GM15510 (cell line): ENCODE data around the gene DGAT2.

ENCODE experiments used
- POLR2A ChIP-seq: IDR thresholded peaks from 3 replicates; pipeline ENCODE4 v1.6.1; 2011; ENCODE audit warnings: borderline replicate concordance; ENCODE audit not compliant: insufficient read length; ENCODE audit errors: extremely low read depth

Gene DGAT2

GRCh38 chr11:75789521-75789920, 20.9 kb downstream of the DGAT2 start:
- TF ChIP-seq POLR2A, result no peak

- TF ChIP-seq POLR2A, result no peak
Measured at GRCh38 chr11:75790986-75791385, 22.4 kb downstream of the DGAT2 start.

DNA sequence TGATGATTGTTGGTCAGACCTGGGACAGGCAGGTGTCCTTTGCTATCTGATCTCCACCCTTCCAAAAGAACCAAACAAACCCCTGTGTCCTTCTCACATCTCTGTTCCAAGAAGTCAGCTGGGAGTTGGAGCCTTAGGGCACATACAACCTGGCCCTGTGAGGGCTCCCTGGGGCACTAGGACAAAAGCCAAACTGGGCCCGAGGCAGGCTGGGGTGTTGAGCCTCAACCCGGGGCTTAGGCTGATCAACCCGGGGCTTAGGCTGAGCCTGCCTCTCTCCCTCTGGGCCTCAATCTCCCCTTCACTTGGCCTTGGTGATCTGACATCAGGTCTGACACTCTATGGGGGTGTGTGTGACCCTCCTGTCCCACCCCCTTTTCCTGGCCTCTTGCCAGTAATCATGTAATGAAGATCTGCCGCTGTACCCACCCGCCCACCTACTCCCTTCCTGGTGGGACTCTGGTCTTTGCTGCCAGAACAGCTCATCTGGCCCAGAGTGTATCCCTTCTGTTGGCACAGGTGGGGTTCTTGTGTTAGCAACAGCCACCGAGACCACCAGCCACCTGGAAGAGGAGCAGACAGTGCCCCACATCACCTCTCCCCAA, 23.7 kb downstream of the DGAT2 start:
- no peak for TF ChIP-seq POLR2A

DNA sequence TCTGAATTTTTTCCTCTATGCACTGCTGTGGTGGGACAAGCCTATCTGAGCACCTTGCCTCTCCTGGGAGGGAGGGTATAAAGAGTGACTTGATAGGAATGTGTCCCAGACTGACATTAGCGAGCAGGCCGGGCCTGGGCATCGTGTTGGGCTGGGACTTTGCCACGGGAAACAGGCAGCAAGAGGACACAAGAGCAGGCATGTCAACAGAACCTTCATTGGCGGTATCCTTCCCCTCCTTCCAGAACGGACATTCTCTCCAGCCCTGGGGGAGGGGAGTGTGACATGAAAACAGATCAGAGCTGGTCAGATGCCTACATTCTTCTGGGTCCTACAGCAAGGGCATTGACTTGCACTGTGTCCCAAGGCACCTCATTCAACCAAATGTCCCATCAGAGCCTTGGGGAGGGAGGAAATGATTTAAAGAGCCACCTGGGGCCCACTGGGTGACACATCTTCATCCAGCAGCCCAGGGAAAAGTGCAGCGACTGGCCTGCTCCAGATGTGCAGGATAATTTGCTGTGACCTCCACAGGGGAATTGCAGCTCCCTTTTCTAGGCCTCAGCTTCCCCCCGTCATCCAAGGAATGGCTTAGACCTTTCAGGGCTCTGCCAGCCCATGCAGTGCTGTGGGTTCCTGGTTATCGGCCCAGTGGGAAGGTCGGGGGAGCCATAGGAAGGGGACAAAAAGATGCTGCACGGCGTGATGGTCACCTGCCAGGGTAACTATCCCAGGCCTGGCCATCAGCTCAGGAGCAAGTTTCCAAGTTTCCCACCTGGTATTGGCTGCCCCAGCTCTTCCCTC, 24.6 kb downstream of the DGAT2 start:
- no peak for TF ChIP-seq POLR2A

- no peak for TF ChIP-seq POLR2A
Measured at GRCh38 chr11:75793966-75794365, 25.4 kb downstream of the DGAT2 start.

GRCh38 chr11:75795276-75796090, 26.9 kb downstream of the DGAT2 start:
- TF ChIP-seq POLR2A, result no peak

GRCh38 chr11:75796091-75796435, 27.5 kb downstream of the DGAT2 start:
- TF ChIP-seq POLR2A, result no peak

- TF ChIP-seq POLR2A, result no peak
Measured at GRCh38 chr11:75797116-75797515, 28.5 kb downstream of the DGAT2 start.

- no peak for TF ChIP-seq POLR2A
Measured at GRCh38 chr11:75797792-75798191, 29.2 kb downstream of the DGAT2 start.

- TF ChIP-seq POLR2A, result no peak
Measured at GRCh38 chr11:75800136-75800675, 31.6 kb downstream of the DGAT2 start.

DNA sequence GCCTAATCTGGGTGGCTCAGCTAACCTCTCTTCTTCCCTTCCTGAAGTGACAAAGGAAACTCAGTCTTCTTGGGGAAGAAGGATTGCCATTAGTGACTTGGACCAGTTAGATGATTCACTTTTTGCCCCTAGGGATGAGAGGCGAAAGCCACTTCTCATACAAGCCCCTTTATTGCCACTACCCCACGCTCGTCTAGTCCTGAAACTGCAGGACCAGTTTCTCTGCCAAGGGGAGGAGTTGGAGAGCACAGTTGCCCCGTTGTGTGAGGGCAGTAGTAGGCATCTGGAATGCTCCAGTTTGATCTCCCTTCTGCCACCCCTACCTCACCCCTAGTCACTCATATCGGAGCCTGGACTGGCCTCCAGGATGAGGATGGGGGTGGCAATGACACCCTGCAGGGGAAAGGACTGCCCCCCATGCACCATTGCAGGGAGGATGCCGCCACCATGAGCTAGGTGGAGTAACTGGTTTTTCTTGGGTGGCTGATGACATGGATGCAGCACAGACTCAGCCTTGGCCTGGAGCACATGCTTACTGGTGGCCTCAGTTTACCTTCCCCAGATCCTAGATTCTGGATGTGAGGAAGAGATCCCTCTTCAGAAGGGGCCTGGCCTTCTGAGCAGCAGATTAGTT, 32.3 kb downstream of the DGAT2 start:
- no peak for TF ChIP-seq POLR2A

GRCh38 chr11:75801362-75802020, 32.9 kb downstream of the DGAT2 start:
- TF ChIP-seq POLR2A, result no peak

DNA sequence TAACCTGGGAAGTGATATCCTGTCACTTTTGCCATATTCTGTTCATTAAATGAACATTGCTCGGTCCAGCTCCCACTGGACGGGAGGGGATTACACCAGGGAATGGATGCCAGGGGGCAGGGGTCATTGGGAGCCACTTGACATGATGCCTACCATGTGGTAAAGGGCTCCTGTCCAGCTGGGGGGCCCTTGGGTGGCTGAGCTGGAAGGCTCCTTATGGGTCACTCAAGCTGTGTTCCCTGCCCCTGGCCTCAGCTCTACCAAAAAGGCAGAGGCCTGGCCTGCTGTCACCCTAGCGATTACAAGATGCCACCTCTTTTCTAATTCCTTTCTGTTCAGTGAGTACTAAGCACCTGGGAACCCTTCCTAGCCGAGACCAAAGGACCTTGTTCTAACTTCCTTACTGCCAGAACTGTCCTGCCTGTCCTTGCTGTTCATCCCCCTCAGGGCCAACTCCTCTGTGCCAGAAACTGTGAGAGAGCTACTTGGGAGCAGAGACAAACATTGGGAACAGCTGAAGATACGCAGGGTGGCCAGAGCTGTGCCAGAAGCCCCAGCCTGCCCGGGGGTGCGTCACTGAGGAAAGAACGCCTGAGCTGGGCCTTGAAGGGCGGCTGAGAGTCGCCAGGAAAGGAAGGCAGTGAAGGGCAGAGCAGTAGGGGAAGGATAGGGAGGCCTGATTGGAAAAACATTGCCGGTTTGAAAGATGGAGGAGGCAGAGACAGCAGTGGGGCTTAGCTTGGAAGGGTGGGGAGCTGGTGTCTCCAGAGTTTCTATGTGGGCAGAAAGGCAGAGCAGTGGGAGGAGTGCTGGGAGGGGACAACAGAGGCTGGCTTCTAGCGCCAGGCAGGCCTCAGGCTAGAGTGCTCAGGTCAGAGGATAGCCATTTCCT, 33.7 kb downstream of the DGAT2 start:
- TF ChIP-seq POLR2A, result no peak
